GM12878 (cell line): ENCODE data around the gene RAPGEF3.

Source experiments
- BRCA1 ChIP-seq: IDR thresholded peaks from 2 replicates; pipeline ENCODE4 v1.6.1; 2011; ENCODE audit warnings: low read depth, low read length, improper control_type of control experiment
- CREB1 ChIP-seq: IDR thresholded peaks from 2 replicates; pipeline ENCODE4 v1.6.1; 2012; ENCODE audit warnings: low read depth, mild to moderate bottlenecking, inconsistent platforms
- HCFC1 ChIP-seq: fragments of 150-350 bp; IDR thresholded peaks from 2 replicates; pipeline ENCODE4 v1.6.1; 2014; ENCODE audit warnings: low read length
- HDGF ChIP-seq: fragments of 450-650 bp; IDR thresholded peaks from 2 replicates; pipeline ENCODE4 v1.6.1; 2016; ENCODE audit warnings: antibody characterized with exemption
- KDM1A ChIP-seq: fragments of 200-600 bp; sonication (generic); IDR thresholded peaks from 2 replicates; pipeline ENCODE4 v1.6.1; 2016; ENCODE audit warnings: borderline replicate concordance
- TAF1 ChIP-seq: IDR thresholded peaks from 2 replicates; pipeline ENCODE4 v1.6.1; 2011; ENCODE audit warnings: mild to moderate bottlenecking, low read depth, low read length, borderline replicate concordance
- TF ChIP-seq, protein P1 (sequence below): IDR thresholded peaks from 2 replicates; pipeline ENCODE4 v1.6.1; 2011; ENCODE audit warnings: mild to moderate bottlenecking, low read depth, low read length, moderate library complexity; ENCODE audit not compliant: insufficient replicate concordance
- TF ChIP-seq, protein P2 (sequence below): IDR thresholded peaks from 2 replicates; pipeline ENCODE4 v1.6.1; 2012; ENCODE audit warnings: low read depth, low read length, improper control_type of control experiment

DNA sequence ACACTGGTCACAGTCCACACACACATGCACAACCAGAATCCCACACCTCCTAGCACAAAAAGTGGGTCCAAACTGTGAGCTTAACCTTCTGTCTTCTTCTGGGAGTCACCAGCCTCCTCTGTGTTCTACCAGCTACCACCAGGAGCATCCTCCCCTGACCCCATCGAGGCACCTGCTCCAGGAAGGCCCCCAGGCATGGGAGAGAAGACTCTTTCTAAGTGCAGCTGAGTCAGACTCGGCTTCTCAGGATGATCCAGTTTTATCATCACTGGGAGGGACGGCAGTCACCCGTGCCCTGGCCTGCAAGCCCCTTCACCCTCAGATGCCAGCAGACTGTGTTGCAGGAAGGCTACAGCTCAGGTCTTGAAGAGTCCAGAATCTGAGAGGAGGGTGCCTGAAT lies 25.5 kb downstream of the RAPGEF3 start:
- no peak for TF ChIP-seq HCFC1
- TF ChIP-seq, protein P1, sequence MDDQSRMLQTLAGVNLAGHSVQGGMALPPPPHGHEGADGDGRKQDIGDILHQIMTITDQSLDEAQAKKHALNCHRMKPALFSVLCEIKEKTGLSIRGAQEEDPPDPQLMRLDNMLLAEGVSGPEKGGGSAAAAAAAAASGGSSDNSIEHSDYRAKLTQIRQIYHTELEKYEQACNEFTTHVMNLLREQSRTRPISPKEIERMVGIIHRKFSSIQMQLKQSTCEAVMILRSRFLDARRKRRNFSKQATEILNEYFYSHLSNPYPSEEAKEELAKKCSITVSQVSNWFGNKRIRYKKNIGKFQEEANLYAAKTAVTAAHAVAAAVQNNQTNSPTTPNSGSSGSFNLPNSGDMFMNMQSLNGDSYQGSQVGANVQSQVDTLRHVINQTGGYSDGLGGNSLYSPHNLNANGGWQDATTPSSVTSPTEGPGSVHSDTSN, result no peak
- TF ChIP-seq HDGF, result no peak
- no peak for TF ChIP-seq BRCA1
- no peak for TF ChIP-seq CREB1
- TF ChIP-seq TAF1, result no peak
- TF ChIP-seq KDM1A, result no peak
- TF ChIP-seq, protein P2, sequence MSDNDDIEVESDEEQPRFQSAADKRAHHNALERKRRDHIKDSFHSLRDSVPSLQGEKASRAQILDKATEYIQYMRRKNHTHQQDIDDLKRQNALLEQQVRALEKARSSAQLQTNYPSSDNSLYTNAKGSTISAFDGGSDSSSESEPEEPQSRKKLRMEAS, result no peak
